ENCODE measurements around the gene EXD1. TPM values are rescaled to one million over a fixed set of nuclear protein-coding genes. Genes with fewer than 3 reads are reported as not detected.

The EXD1 gene
- total RNA-seq (2021) (0.26 to 0.44 TPM (median 0.37 TPM) in 3 replicates), Bru-seq, nascent RNA (percentile 17 among the genes with signal in this experiment)
- long read RNA-seq, experiment 1, partial matches to known transcripts, result 0 of 1 reads
- long read RNA-seq, experiment 1, other reads (novel, unspliced or antisense), result 1 of 1 reads
- long read RNA-seq, experiment 2, result 0 reads
- long read RNA-seq, experiment 3, result 0 reads

- Mint-ChIP-seq H3K27ac (peak within 1 kb of the TSS; percentile 85), H3K4me1 (peaks cover 12% of the 10 kb centered on the region), H3K4me3 (peak within 1 kb of the TSS; percentile 86), H3K9me3 (no peaks in the 10 kb centered on the region), H3K27me3 (ENCODE audit: low read depth) (peaks cover 22% of the 10 kb centered on the region), H3K36me3 (no peaks in the 10 kb centered on the region)
- ChIA-PET POLR2A (interaction anchor here (0.7 to 1.5 kb wide), 8 partner anchors 12 to 278 kb away, joined by 3 to 7 read pairs (median 4); partner anchors contain the start of genes CHAC1, INO80, NUSAP1 and OIP5), CTCF (interaction anchor here (0.6 to 1.7 kb wide), 18 partner anchors 12 to 491 kb away, joined by 3 to 16 read pairs (median 4); partner anchors contain the start of genes CHAC1, DLL4, INO80 and NUSAP1)
- DNase-seq (ENCODE audit: low spot score) (peak; percentile 98), ATAC-seq (peak; percentile 98)
- no peak for TF ChIP-seq JAZF1 (CRISPR knock-in tag; IDR thresholded peaks at IDR 0.05)
- peak; percentile 88 for TF ChIP-seq CREM (CRISPR knock-in tag; IDR thresholded peaks at IDR 0.05)
- no peak for TF ChIP-seq ZNF425 (CRISPR knock-in tag; conservative IDR thresholded peaks at IDR 0.05)
- peak; percentile 81 for TF ChIP-seq TEAD4 (CRISPR knock-in tag; IDR thresholded peaks at IDR 0.05)
- TF ChIP-seq ZNF396 (CRISPR knock-in tag; IDR thresholded peaks at IDR 0.05; ENCODE audit: borderline replicate concordance), result no peak
- peak; percentile 82 for TF ChIP-seq ESRRA (CRISPR knock-in tag; IDR thresholded peaks at IDR 0.05; ENCODE audit: borderline replicate concordance)
- peak; percentile 92 for TF ChIP-seq FOXP4 (CRISPR knock-in tag; IDR thresholded peaks at IDR 0.05)
- TF ChIP-seq TEAD1 (CRISPR knock-in tag; IDR thresholded peaks at IDR 0.05), result peak; percentile 92
- TF ChIP-seq CTCF (IDR thresholded peaks at IDR 0.05), result peak; percentile 99
- no peak for TF ChIP-seq EMX1 (CRISPR knock-in tag; IDR thresholded peaks at IDR 0.05)
- no peak; the same call in 1 of the 2 replicates for TF ChIP-seq ZBTB43 (CRISPR knock-in tag; IDR thresholded peaks at IDR 0.05)
- TF ChIP-seq SP1 (CRISPR knock-in tag; conservative IDR thresholded peaks at IDR 0.05), result peak; percentile 82
- TF ChIP-seq E2F1 (CRISPR knock-in tag; IDR thresholded peaks at IDR 0.05), result peak; percentile 80
- peak; percentile 84; the same call in 1 of the 2 replicates for TF ChIP-seq ZNF219 (CRISPR knock-in tag; IDR thresholded peaks at IDR 0.05; ENCODE audit: borderline replicate concordance)
- TF ChIP-seq PRRX2 (CRISPR knock-in tag; IDR thresholded peaks at IDR 0.05), result no peak
- no peak for TF ChIP-seq ZNF671 (CRISPR knock-in tag; IDR thresholded peaks at IDR 0.05)
- peak; percentile 59 for TF ChIP-seq ETV6 (CRISPR knock-in tag; IDR thresholded peaks at IDR 0.05)
- TF ChIP-seq NR2C2 (CRISPR knock-in tag; IDR thresholded peaks at IDR 0.05), result peak; percentile 24; the same call in 1 of the 2 replicates
- TF ChIP-seq KAT7 (CRISPR knock-in tag; IDR thresholded peaks at IDR 0.05; ENCODE audit: borderline replicate concordance), result peak; percentile 90; the same call in 1 of the 2 replicates
- TF ChIP-seq ATF6 (CRISPR knock-in tag; IDR thresholded peaks at IDR 0.05), result no peak
- TF ChIP-seq IRF1 (CRISPR knock-in tag; IDR thresholded peaks at IDR 0.05), result peak; percentile 90
- TF ChIP-seq CBFB (CRISPR knock-in tag; IDR thresholded peaks at IDR 0.05; ENCODE audit: low read depth), result peak; percentile 85; the same call in 1 of the 2 replicates
- no peak for TF ChIP-seq CDX4 (CRISPR knock-in tag; IDR thresholded peaks at IDR 0.05; ENCODE audit: borderline replicate concordance)
- no peak for TF ChIP-seq GRHL2 (CRISPR knock-in tag; IDR thresholded peaks at IDR 0.05; ENCODE audit: insufficient replicate concordance, severe bottlenecking)
- TF ChIP-seq NFE2L1 (CRISPR knock-in tag; IDR thresholded peaks at IDR 0.05), result peak; percentile 80
These were observed at the start of gene EXD1, which contains the start of gene CHP1 for GRCh38 chr15:41230650-41231421. TSS of gene EXD1 (minus strand) at chr15:41230757. CDS start at chr15:41226575, 4,182 bp downstream. TSS of gene CHP1 (plus strand) at chr15:41231268. CDS start at chr15:41231383, 115 bp downstream.
